Measurements from ENCODE around the gene SNRNP35.
"Not testable (repeated sequence)": the region's sequence is repeated elsewhere in the genome, so short reads cannot be mapped to it uniquely, and the experiment has no call there.

SNRNP35 gene

GRCh38 chr12:123446333-123446713 is 11.6 kb upstream of the SNRNP35 start:
- DNase-seq (ENCODE audit: low read depth in 1 of 2, low spot score in 1 of 2) = no peak

GRCh38 chr12:123449249-123449733 is 8.6 kb upstream of the SNRNP35 start:
- no peak for DNase-seq (ENCODE audit: low read depth in 1 of 2, low spot score in 1 of 2)

GRCh38 chr12:123449856-123450255 is 8.1 kb upstream of the SNRNP35 start:
- DNase-seq (ENCODE audit: low read depth in 1 of 2, low spot score in 1 of 2) = no peak

- DNase-seq (ENCODE audit: low read depth in 1 of 2, low spot score in 1 of 2) = no peak
Observed at GRCh38 chr12:123450636-123451035, 7.3 kb upstream of the SNRNP35 start.

GRCh38 chr12:123452276-123452550 is 5.7 kb upstream of the SNRNP35 start:
- DNase-seq (ENCODE audit: low read depth in 1 of 2, low spot score in 1 of 2) = not testable (repeated sequence)

GRCh38 chr12:123453165-123453564 is 4.8 kb upstream of the SNRNP35 start:
- no peak for DNase-seq (ENCODE audit: low read depth in 1 of 2, low spot score in 1 of 2)

- not testable (repeated sequence) for DNase-seq (ENCODE audit: low read depth in 1 of 2, low spot score in 1 of 2)
Observed at GRCh38 chr12:123463174-123463573, 5.2 kb downstream of the SNRNP35 start.

GRCh38 chr12:123465084-123465483 is 7.1 kb downstream of the SNRNP35 start:
- DNase-seq (ENCODE audit: low read depth in 1 of 2, low spot score in 1 of 2) = no peak

GRCh38 chr12:123468786-123469185 is 10.8 kb downstream of the SNRNP35 start:
- DNase-seq (ENCODE audit: low read depth in 1 of 2, low spot score in 1 of 2) = no peak

GRCh38 chr12:123469978-123470377 is 12.0 kb downstream of the SNRNP35 start:
- DNase-seq (ENCODE audit: low read depth in 1 of 2, low spot score in 1 of 2) = no peak

GRCh38 chr12:123471374-123472068 is 13.6 kb downstream of the SNRNP35 start:
- no peak for DNase-seq (ENCODE audit: low read depth in 1 of 2, low spot score in 1 of 2)

GRCh38 chr12:123472438-123472849 is 14.5 kb downstream of the SNRNP35 start:
- DNase-seq (ENCODE audit: low read depth in 1 of 2, low spot score in 1 of 2) = no peak

GRCh38 chr12:123474485-123475245 is 16.7 kb downstream of the SNRNP35 start:
- no peak for DNase-seq (ENCODE audit: low read depth in 1 of 2, low spot score in 1 of 2)

GRCh38 chr12:123475246-123475703 is 17.3 kb downstream of the SNRNP35 start:
- no peak for DNase-seq (ENCODE audit: low read depth in 1 of 2, low spot score in 1 of 2)

GRCh38 chr12:123478069-123478468 is 20.1 kb downstream of the SNRNP35 start:
- no peak for DNase-seq (ENCODE audit: low read depth in 1 of 2, low spot score in 1 of 2)

GRCh38 chr12:123478762-123479161 is 20.8 kb downstream of the SNRNP35 start:
- DNase-seq (ENCODE audit: low read depth in 1 of 2, low spot score in 1 of 2) = no peak

GRCh38 chr12:123479442-123480180 is 21.7 kb downstream of the SNRNP35 start:
- DNase-seq (ENCODE audit: low read depth in 1 of 2, low spot score in 1 of 2) = no peak

- not testable (repeated sequence) for DNase-seq (ENCODE audit: low read depth in 1 of 2, low spot score in 1 of 2)
Observed at GRCh38 chr12:123481251-123481650, 23.3 kb downstream of the SNRNP35 start.

GRCh38 chr12:123482876-123483275 is 24.9 kb downstream of the SNRNP35 start:
- DNase-seq (ENCODE audit: low read depth in 1 of 2, low spot score in 1 of 2) = no peak

GRCh38 chr12:123483602-123484248 is 25.8 kb downstream of the SNRNP35 start:
- no peak for DNase-seq (ENCODE audit: low read depth in 1 of 2, low spot score in 1 of 2)

- no peak for DNase-seq (ENCODE audit: low read depth in 1 of 2, low spot score in 1 of 2)
Observed at GRCh38 chr12:123485756-123486155, 27.8 kb downstream of the SNRNP35 start.

All from activated CD4-positive, alpha-beta T cell treated with anti-CD3 and anti-CD28 coated beads, Interleukin-2, amount 50 U/mL, for 24 hours (primary cell).